ENCODE results near the gene SFT2D1.

GRCh38 chr6:166343150-166343487, 774 bp upstream of the SFT2D1 start:
- TF ChIP-seq POLR2A (IDR thresholded peaks at IDR 0.05) (no peak), CTCF (IDR thresholded peaks at IDR 0.05) (no peak)
